Vagina (tissue), 2 donors: ENCODE measurements around the gene DET1.

ENCODE experiments used
- CTCF ChIP-seq, 3 experiments: fragments of 450-650 bp in 2 of 3; fragments of 200-600 bp in 1 of 3; sonication (generic) in 1 of 3; IDR thresholded peaks; one replicate each; pipeline ENCODE4 v1.5.1; 2017 to 2019; ENCODE audit warnings: antibody characterized with exemption in 3 of 3, mild to moderate bottlenecking in 2 of 3, moderate library complexity in 2 of 3
- POLR2A ChIP-seq, 2 donors: fragments of 450-650 bp; IDR thresholded peaks; one replicate each; pipeline ENCODE4 v1.6.1; 2017; ENCODE audit warnings: antibody characterized with exemption in 2 of 2, mild to moderate bottlenecking in 2 of 2, moderate library complexity in 2 of 2
- POLR2AphosphoS5 ChIP-seq, 2 donors: sonication (generic); formaldehyde crosslinking; IDR thresholded peaks; one replicate each; pipeline ENCODE4 v1.9.0; 2017; ENCODE audit warnings: antibody characterized with exemption in 2 of 2, mild to moderate bottlenecking in 2 of 2, low read depth in 1 of 2; ENCODE audit not compliant: insufficient read depth in 1 of 2

- no peak for TF ChIP-seq POLR2A (IDR thresholded peaks at IDR 0.05)
- TF ChIP-seq CTCF (IDR thresholded peaks at IDR 0.05) = no peak
- no peak for TF ChIP-seq POLR2AphosphoS5 (IDR thresholded peaks at IDR 0.05; ENCODE audit: insufficient read depth in 1 of 2, low read depth in 1 of 2)
These were observed 67.3 kb downstream of the DET1 start for GRCh38 chr15:88479169-88479568.
